GM19043 (cell line): ENCODE data around the gene EFS.

Source experiments
- ATAC-seq: cut with Tn5 transposase; IDR thresholded peaks from one replicate; pipeline ENCODE4 v1.9.1; 2021; ENCODE audit warnings: low read depth; ENCODE audit not compliant: unreplicated experiment

EFS gene

GRCh38 chr14:23380197-23380914 lies 15.4 kb upstream of the EFS start:
- no peak for ATAC-seq

- ATAC-seq: no peak
These were observed 14.6 kb upstream of the EFS start for GRCh38 chr14:23379366-23380196.

- no peak for ATAC-seq
These were observed 13.7 kb upstream of the EFS start for GRCh38 chr14:23378612-23379220.

- no peak for ATAC-seq
These were observed 12.9 kb upstream of the EFS start for GRCh38 chr14:23377573-23378563.

GRCh38 chr14:23377198-23377550 lies 12.2 kb upstream of the EFS start:
- ATAC-seq: no peak

- ATAC-seq: no peak
These were observed 11.7 kb upstream of the EFS start, which contains the start of gene CMTM5 for GRCh38 chr14:23376482-23377197. Gene CMTM5 (plus strand): TSS chr14:23377046. CDS start chr14:23377252, 206 bp downstream.

- no peak for ATAC-seq
These were observed 10.7 kb upstream of the EFS start for GRCh38 chr14:23375527-23376251.

- no peak for ATAC-seq
These were observed 8.1 kb upstream of the EFS start for GRCh38 chr14:23373041-23373440.

GRCh38 chr14:23372509-23372908 lies 7.5 kb upstream of the EFS start, which contains the start of gene IL25:
Gene IL25 (plus strand): TSS chr14:23372809.
- no peak for ATAC-seq

- ATAC-seq: no peak
These were observed 6.9 kb upstream of the EFS start for GRCh38 chr14:23371865-23372264.

- no peak for ATAC-seq
These were observed 5.2 kb upstream of the EFS start for GRCh38 chr14:23370221-23370620.

GRCh38 chr14:23366426-23366921 lies 1.5 kb upstream of the EFS start:
- no peak for ATAC-seq

- ATAC-seq: no peak
These were observed 907 bp upstream of the EFS start for GRCh38 chr14:23365732-23366425.

GRCh38 chr14:23364164-23365035 lies 572 bp downstream of the EFS start:
- ATAC-seq: no peak

GRCh38 chr14:23362200-23362599 lies 2.8 kb downstream of the EFS start:
- ATAC-seq: no peak

GRCh38 chr14:23361763-23362162 lies 3.2 kb downstream of the EFS start:
- ATAC-seq: no peak

- no peak for ATAC-seq
These were observed 3.7 kb downstream of the EFS start for GRCh38 chr14:23361320-23361719.
